Thyroid gland (tissue), 4 donors: ENCODE results near the gene ACAD9. TPM values are rescaled to one million over a fixed set of nuclear protein-coding genes. Genes with fewer than 3 reads are reported as not detected.

Experiments
- DNase-seq, 2 donors: peaks; one replicate each; pipeline ENCODE4 v3.0.0-alpha.2; 2019
- H3K27ac ChIP-seq, 3 donors: fragments of 200-600 bp; sonication (generic); 1 replicate in 2 of 3; 2 replicates in 1 of 3; pipeline ENCODE4 v1.5.1; 2016 to 2019; ENCODE audit warnings: mild to moderate bottlenecking in 1 of 3, moderate library complexity in 1 of 3
- H3K27me3 ChIP-seq: fragments of 200-600 bp; sonication (generic); one replicate; pipeline ENCODE4 v1.5.1; 2019
- H3K36me3 ChIP-seq, 2 donors: fragments of 200-600 bp; sonication (generic); one replicate each; pipeline ENCODE4 v1.5.1; 2016 to 2019
- H3K4me1 ChIP-seq, 2 donors: fragments of 200-600 bp; sonication (generic); one replicate each; pipeline ENCODE4 v1.5.1; 2017 to 2019
- H3K4me3 ChIP-seq, 3 donors: fragments of 200-600 bp; sonication (generic); replicated peaks in 1 of 3; 1 replicate in 2 of 3; 2 replicates in 1 of 3; pipeline ENCODE4 v1.5.1; 2016; ENCODE audit warnings: mild to moderate bottlenecking in 1 of 3
- H3K9me3 ChIP-seq: fragments of 200-600 bp; sonication (generic); one replicate; pipeline ENCODE4 v1.5.1; 2017
- POLR2A ChIP-seq, 2 donors: fragments of 450-650 bp; IDR thresholded peaks; one replicate each; pipeline ENCODE4 v1.6.1; 2017; ENCODE audit warnings: antibody characterized with exemption in 2 of 2, mild to moderate bottlenecking in 2 of 2, moderate library complexity in 1 of 2
- WGBS, 2 donors: methylation state at CpG; one replicate each; pipeline ENCODE4 v1.1.5; 2017; 5-methylcytosine and 5-hydroxymethylcytosine counted together
- intact Hi-C: fragments of 100-400 bp; cut with DNase I; formaldehyde crosslinking; loops from one replicate; pipeline ENCODE4 v1.15.1; 2023
- total RNA-seq, 4 donors: library from RNA; depleted of rRNA; stranded (reverse); fragments of >200 nt; gene quantifications; one replicate each; pipeline ENCODE4 v1.2.3, GENCODE V29; 2016
- TF ChIP-seq, protein P1 (sequence below), 6 experiments: fragments of 200-600 bp in 3 of 6; fragments of 450-650 bp in 3 of 6; sonication (generic) in 3 of 6; IDR thresholded peaks; one replicate each; pipeline ENCODE4 v1.5.1; 2016 to 2019; ENCODE audit warnings: antibody characterized with exemption in 6 of 6, mild to moderate bottlenecking in 2 of 6, inconsistent platforms in 1 of 6, moderate library complexity in 1 of 6

The ACAD9 gene
- total RNA-seq, 4 donors from 2014 or later, result 38.4 to 78.8 (median 61.0) TPM

DNA sequence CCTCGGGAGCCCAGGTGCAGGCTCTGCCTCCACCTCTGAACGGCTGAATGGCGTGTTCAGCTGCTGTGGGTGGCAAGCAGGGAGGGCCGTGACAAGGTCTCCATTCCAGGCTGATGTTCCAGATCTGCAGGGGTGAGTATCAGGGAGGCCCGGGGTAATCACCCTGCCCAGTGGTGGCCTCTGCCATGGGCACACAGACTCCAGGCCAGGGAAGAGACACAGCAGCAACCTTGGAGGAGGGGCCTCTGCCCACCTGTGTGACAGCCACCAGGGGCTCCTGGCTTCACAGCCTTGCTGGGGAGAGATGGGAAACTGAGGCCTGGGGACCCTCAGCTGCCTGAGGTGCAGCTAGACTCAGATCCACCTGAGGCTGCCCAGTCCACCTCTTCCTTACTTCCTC, 25.6 kb upstream of the ACAD9 start:
- TF ChIP-seq POLR2A (IDR thresholded peaks at IDR 0.05), result no peak
- TF ChIP-seq, protein P1, sequence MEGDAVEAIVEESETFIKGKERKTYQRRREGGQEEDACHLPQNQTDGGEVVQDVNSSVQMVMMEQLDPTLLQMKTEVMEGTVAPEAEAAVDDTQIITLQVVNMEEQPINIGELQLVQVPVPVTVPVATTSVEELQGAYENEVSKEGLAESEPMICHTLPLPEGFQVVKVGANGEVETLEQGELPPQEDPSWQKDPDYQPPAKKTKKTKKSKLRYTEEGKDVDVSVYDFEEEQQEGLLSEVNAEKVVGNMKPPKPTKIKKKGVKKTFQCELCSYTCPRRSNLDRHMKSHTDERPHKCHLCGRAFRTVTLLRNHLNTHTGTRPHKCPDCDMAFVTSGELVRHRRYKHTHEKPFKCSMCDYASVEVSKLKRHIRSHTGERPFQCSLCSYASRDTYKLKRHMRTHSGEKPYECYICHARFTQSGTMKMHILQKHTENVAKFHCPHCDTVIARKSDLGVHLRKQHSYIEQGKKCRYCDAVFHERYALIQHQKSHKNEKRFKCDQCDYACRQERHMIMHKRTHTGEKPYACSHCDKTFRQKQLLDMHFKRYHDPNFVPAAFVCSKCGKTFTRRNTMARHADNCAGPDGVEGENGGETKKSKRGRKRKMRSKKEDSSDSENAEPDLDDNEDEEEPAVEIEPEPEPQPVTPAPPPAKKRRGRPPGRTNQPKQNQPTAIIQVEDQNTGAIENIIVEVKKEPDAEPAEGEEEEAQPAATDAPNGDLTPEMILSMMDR (IDR thresholded peaks at IDR 0.05), result no peak
- Histone ChIP-seq H3K9me3 (no peaks in the 10 kb centered on the region), H3K4me3 (no peak overlapping the region), H3K27ac (no peak overlapping the region), H3K4me1 (no peaks in the 10 kb centered on the region), H3K36me3 (no peaks in the 10 kb centered on the region), H3K27me3 (no peaks in the 10 kb centered on the region)
- DNase-seq, result no peak
- intact Hi-C loops, result no loop called here
- 89% methylated on average over 5 of the region's 5 CpGs; no CpG with 5 or more reads in 1 of the 2 donors for WGBS, 2 donors

DNA sequence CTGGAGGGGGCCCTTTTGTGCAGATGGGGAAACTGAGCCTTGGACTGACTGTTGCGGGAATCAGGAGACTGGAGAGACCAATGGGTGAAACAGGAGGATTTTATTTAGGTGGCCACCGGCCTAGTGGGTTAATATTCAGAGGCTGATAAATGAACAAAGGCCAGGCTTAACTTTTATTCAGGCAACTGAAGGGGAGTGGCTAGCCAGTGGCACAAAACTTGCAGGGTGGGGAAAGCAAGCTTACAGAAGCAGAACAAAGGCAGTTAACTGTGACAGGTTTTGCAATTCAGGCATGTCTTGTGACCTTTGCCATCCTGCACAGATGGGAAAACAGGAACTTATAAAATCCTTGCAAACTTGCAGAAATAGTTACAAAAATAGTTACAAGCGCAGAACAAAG, 24.9 kb upstream of the ACAD9 start:
- Histone ChIP-seq H3K4me3 (no peak overlapping the region), H3K27me3 (no peaks in the 10 kb centered on the region), H3K9me3 (no peaks in the 10 kb centered on the region), H3K4me1 (no peaks in the 10 kb centered on the region), H3K36me3 (no peaks in the 10 kb centered on the region), H3K27ac (no peak overlapping the region)
- intact Hi-C loops, result no loop called here
- DNase-seq, result no peak
- no peak for TF ChIP-seq POLR2A (IDR thresholded peaks at IDR 0.05)
- TF ChIP-seq, protein P1 (IDR thresholded peaks at IDR 0.05), result no peak
- WGBS, 2 donors, result 83 to 89% methylated on average over 3 of the region's 3 CpGs

DNA sequence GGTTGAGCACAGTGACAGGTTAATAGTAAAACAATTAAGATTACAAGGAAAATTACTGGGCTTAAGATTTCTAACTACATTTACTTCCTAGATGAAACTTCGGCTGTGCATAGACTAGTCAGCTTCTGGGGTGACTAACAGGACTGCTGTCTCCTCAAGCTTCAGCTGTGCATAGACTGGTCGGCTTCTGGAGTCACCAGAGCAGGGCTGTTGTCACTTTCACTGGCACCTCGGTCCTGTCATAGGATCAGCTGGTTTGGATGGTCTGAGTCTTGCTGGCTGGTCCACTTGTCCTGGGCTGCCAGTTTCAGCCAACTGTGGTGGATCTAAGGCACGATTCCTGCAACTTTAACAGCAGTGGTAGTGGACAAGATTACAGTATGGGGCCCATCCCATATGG, 23.9 kb upstream of the ACAD9 start:
- H3K36me3 ChIP-seq, result no peaks in the 10 kb centered on the region
- no peaks in the 10 kb centered on the region for H3K4me1 ChIP-seq
- H3K4me3 ChIP-seq, result no peak overlapping the region
- no peaks in the 10 kb centered on the region for H3K27me3 ChIP-seq
- H3K9me3 ChIP-seq, result no peaks in the 10 kb centered on the region
- H3K27ac ChIP-seq, result no peak overlapping the region
- 57 to 87% methylated on average over 4 of the region's 4 CpGs for WGBS, 2 donors
- intact Hi-C loops, result no loop called here
- no peak for DNase-seq
- TF ChIP-seq, protein P1 (IDR thresholded peaks at IDR 0.05), result no peak
- TF ChIP-seq POLR2A (IDR thresholded peaks at IDR 0.05), result no peak

DNA sequence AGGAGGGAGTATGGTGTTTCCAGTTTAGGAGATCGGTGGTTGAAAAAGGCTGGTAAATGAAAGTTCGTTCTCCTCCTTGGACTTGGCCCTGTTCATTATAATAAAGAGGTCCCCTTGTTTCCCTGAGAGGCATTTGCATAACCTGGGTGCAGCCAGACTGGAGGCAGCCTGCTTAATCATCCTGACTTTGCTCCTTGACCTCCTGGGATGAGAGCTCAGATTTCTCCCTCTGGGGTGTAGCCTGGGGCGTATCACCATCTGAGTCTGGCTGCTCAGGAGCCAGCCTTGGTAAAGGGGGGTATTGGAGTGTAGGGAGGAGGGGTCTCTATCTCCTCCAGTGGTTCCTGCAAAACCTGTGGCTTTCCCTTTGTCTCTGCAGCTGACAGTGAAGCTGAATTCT, 21.3 kb upstream of the ACAD9 start:
- no peak for DNase-seq
- Histone ChIP-seq H3K36me3 (no peaks in the 10 kb centered on the region), H3K4me1 (no peaks in the 10 kb centered on the region), H3K27ac (no peak overlapping the region), H3K27me3 (no peaks in the 10 kb centered on the region), H3K4me3 (no peak overlapping the region), H3K9me3 (no peaks in the 10 kb centered on the region)
- TF ChIP-seq POLR2A (IDR thresholded peaks at IDR 0.05), result no peak
- intact Hi-C loops, result no loop called here
- 80 to 96% methylated on average over 2 to 3 of the region's 3 CpGs for WGBS, 2 donors

DNA sequence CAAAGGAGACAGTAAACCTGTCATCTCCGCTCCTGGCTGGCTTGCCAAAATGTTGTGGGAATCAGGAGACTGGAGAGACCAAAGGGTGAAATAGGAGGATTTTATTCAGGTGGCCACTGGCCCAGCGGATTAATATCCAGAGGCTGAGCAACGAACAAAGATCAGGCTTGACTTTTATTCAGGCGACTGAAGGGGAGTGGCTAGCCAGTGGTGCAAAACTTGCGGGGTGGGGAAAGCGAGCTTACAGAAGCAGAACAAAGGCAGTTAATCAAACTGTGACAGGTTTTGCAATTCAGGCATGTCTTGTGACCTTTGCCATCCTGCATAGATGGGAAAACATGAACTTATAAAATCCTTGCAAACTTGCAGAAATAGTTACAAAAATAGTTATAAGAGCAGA, 19.8 kb upstream of the ACAD9 start:
- 85 to 90% methylated on average over 6 of the region's 6 CpGs for WGBS, 2 donors

More for the DNA sequence above, 19.8 kb upstream of the ACAD9 start:
- no peak overlapping the region for H3K4me3 ChIP-seq
- no peaks in the 10 kb centered on the region for H3K9me3 ChIP-seq
- no peaks in the 10 kb centered on the region for H3K36me3 ChIP-seq
- no peak for DNase-seq
- H3K4me1 ChIP-seq, result peaks cover 0 to 2% of the 10 kb centered on the region in 2 donors
- intact Hi-C loops, result no loop called here
- H3K27ac ChIP-seq, result no peak overlapping the region
- TF ChIP-seq, protein P1 (IDR thresholded peaks at IDR 0.05), result no peak
- no peak for TF ChIP-seq POLR2A (IDR thresholded peaks at IDR 0.05)
- no peaks in the 10 kb centered on the region for H3K27me3 ChIP-seq
